H1 (cell line): Measurements from ENCODE around the gene LVRN. TPM values are rescaled to one million over a fixed set of nuclear protein-coding genes. Genes with fewer than 3 reads are reported as not detected.

Source experiments
- BCL11A ChIP-seq, 2 experiments: IDR thresholded peaks; one replicate each; pipeline ENCODE4 v1.6.1; 2011; ENCODE audit warnings: low read depth in 2 of 2, low read length in 2 of 2, mild to moderate bottlenecking in 2 of 2
- CEBPB ChIP-seq: IDR thresholded peaks from 2 replicates; pipeline ENCODE4 v1.6.1; 2012; ENCODE audit warnings: low read depth, low read length
- CHD7 ChIP-seq: fragments of 300-600 bp; sonication (generic); IDR thresholded peaks from 2 replicates; pipeline ENCODE4 v1.7.1; 2012; ENCODE audit warnings: low read length, moderate library complexity, mild to moderate bottlenecking, inconsistent platforms; ENCODE audit not compliant: insufficient replicate concordance
- CREB1 ChIP-seq: IDR thresholded peaks from 2 replicates; pipeline ENCODE4 v1.6.1; 2012; ENCODE audit warnings: inconsistent platforms
- CTBP2 ChIP-seq: IDR thresholded peaks from 2 replicates; pipeline ENCODE4 v1.7.0; 2011; ENCODE audit warnings: borderline replicate concordance, mild to moderate bottlenecking, moderate library complexity, mixed read lengths, low read length; ENCODE audit not compliant: insufficient read depth, insufficient read length
- EGR1 ChIP-seq: IDR thresholded peaks from 2 replicates; pipeline ENCODE4 v1.6.1; 2011; ENCODE audit warnings: low read depth, low read length, borderline replicate concordance
- EZH2 ChIP-seq: fragments of 200-600 bp; sonication (generic); IDR thresholded peaks from 2 replicates; pipeline ENCODE4 v1.7.1; 2012; ENCODE audit warnings: low read depth, mild to moderate bottlenecking, moderate library complexity, low read length, inconsistent platforms; ENCODE audit not compliant: severe bottlenecking
- HDAC2 ChIP-seq, 2 experiments: fragments of 300-600 bp in 1 of 2; sonication (generic) in 1 of 2; IDR thresholded peaks; 2 replicates each; pipeline ENCODE4 v1.6.1; 2011 to 2012; ENCODE audit warnings: low read depth in 2 of 2, low read length in 2 of 2, mild to moderate bottlenecking in 2 of 2, moderate library complexity in 2 of 2, borderline replicate concordance in 1 of 2, inconsistent platforms in 1 of 2
- KDM1A ChIP-seq: fragments of 200-600, 300-600 bp; sonication (generic); IDR thresholded peaks from 2 replicates; pipeline ENCODE4 v1.7.1; 2016; ENCODE audit warnings: mild to moderate bottlenecking, low read length, borderline replicate concordance
- polyA plus RNA-seq, 7 experiments: library from polyadenylated mRNA; depleted of rRNA in 3 of 7; stranded (reverse) in 5 of 7; unstranded in 2 of 7; fragments of >200 nt in 5 of 7; fragments of 200-250 nt in 2 of 7; gene quantifications; 1 replicate in 5 of 7; 2 replicates in 1 of 7; 4 replicates in 1 of 7; pipeline versions ENCODE4 v1.2.1 to v1.2.3, GENCODE V29; 2011 to 2013; ENCODE audit warnings: missing spikeins in 2 of 7, mixed read lengths in 2 of 7
- total RNA-seq: library from RNA; stranded (reverse); fragmentation: NEBNext Ultra II Directional; extraction: Animal tissue kit (Norgen Biotek cat#: 25700); gene quantifications from 2 replicates; pipeline ENCODE4 v1.2.1, GENCODE V29; 2021

The LVRN gene
- total and polyA plus RNA-seq, 2 of the 8 experiments (the other 6 are each of a cell fraction or from before 2014, with no cell fraction given): 0.08 to 0.09 TPM

DNA sequence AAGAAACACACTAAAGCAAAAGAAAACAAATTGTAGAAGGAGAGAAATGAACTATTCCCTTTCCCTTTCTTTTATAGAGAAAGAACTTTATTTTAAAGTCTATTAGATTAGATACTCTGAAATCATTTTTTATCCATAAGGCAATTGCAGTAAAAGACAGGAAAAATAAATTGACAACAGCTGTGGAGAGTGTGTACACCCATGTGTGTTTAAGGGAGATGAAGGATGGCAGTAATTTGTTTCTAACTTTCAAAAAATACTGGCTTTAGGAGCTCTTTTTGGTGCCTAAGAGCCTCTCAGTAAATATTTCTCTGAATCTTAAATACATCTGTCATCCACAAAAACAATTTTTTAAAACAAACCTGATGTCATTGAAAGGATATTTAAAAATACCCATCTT lies 51.7 kb downstream of the LVRN start (continued):
- TF ChIP-seq CHD7 (no peak), KDM1A (no peak), CREB1 (no peak), HDAC2 (IDR thresholded peaks at IDR 0.05; ENCODE audit: borderline replicate concordance in 1 of 2, low read depth in 2 of 2, low read length in 2 of 2) (no peak), EZH2 (no peak), CTBP2 (no peak), CEBPB (no peak), EGR1 (no peak), BCL11A (IDR thresholded peaks at IDR 0.05; ENCODE audit: low read depth in 2 of 2, low read length in 2 of 2) (no peak)
